HG03095 (cell line): ENCODE data around the gene BNIP5.

Experiments
- ATAC-seq: cut with Tn5 transposase; IDR thresholded peaks from one replicate; pipeline ENCODE4 v1.9.1; 2021; ENCODE audit warnings: moderate library complexity; ENCODE audit not compliant: unreplicated experiment

The BNIP5 gene

GRCh38 chr6:36336779-36337241 is at the start of gene BNIP5:
Gene BNIP5, minus strand, starts transcription at chr6:36336888. Its CDS starts 6,198 bp downstream, at chr6:36330690.
- no peak for ATAC-seq

- ATAC-seq = no peak
These were observed 47.4 kb upstream of the BNIP5 start for GRCh38 chr6:36384095-36384494.

GRCh38 chr6:36383606-36384005 is 46.9 kb upstream of the BNIP5 start:
- ATAC-seq = no peak

GRCh38 chr6:36382976-36383375 is 46.3 kb upstream of the BNIP5 start:
- ATAC-seq = no peak

GRCh38 chr6:36381502-36382389 is 45.1 kb upstream of the BNIP5 start:
- no peak for ATAC-seq

GRCh38 chr6:36380166-36380565 is 43.5 kb upstream of the BNIP5 start:
- ATAC-seq = no peak

GRCh38 chr6:36378936-36379335 is 42.2 kb upstream of the BNIP5 start:
- no peak for ATAC-seq

- no peak for ATAC-seq
These were observed 41.7 kb upstream of the BNIP5 start for GRCh38 chr6:36378243-36378920.

- ATAC-seq = no peak
These were observed 40.9 kb upstream of the BNIP5 start for GRCh38 chr6:36377594-36377993.

GRCh38 chr6:36376742-36377141 is 40.1 kb upstream of the BNIP5 start:
- ATAC-seq = no peak

GRCh38 chr6:36376183-36376582 is 39.5 kb upstream of the BNIP5 start:
- ATAC-seq = no peak

- no peak for ATAC-seq
These were observed 39.0 kb upstream of the BNIP5 start for GRCh38 chr6:36375644-36376155.

GRCh38 chr6:36374972-36375371 is 38.3 kb upstream of the BNIP5 start:
- no peak for ATAC-seq

- no peak for ATAC-seq
These were observed 37.5 kb upstream of the BNIP5 start for GRCh38 chr6:36374194-36374593.

- no peak for ATAC-seq
These were observed 36.8 kb upstream of the BNIP5 start for GRCh38 chr6:36373368-36374019.

GRCh38 chr6:36372088-36372487 is 35.4 kb upstream of the BNIP5 start:
- ATAC-seq = no peak

- ATAC-seq = no peak
These were observed 34.5 kb upstream of the BNIP5 start for GRCh38 chr6:36371211-36371610.

- no peak for ATAC-seq
These were observed 34.0 kb upstream of the BNIP5 start for GRCh38 chr6:36370638-36371037.

- ATAC-seq = no peak
These were observed 32.5 kb upstream of the BNIP5 start for GRCh38 chr6:36368921-36369865.

GRCh38 chr6:36368421-36368820 is 31.7 kb upstream of the BNIP5 start:
- ATAC-seq = no peak
